ENCODE results near the gene ALK.

The ALK gene

GRCh38 chr2:29747786-29748470, 173.5 kb downstream of the ALK start:
- H3K4me3 ChIP-seq (ENCODE audit: low read depth, low read length), result no peak overlapping the region
- TF ChIP-seq, protein P1, sequence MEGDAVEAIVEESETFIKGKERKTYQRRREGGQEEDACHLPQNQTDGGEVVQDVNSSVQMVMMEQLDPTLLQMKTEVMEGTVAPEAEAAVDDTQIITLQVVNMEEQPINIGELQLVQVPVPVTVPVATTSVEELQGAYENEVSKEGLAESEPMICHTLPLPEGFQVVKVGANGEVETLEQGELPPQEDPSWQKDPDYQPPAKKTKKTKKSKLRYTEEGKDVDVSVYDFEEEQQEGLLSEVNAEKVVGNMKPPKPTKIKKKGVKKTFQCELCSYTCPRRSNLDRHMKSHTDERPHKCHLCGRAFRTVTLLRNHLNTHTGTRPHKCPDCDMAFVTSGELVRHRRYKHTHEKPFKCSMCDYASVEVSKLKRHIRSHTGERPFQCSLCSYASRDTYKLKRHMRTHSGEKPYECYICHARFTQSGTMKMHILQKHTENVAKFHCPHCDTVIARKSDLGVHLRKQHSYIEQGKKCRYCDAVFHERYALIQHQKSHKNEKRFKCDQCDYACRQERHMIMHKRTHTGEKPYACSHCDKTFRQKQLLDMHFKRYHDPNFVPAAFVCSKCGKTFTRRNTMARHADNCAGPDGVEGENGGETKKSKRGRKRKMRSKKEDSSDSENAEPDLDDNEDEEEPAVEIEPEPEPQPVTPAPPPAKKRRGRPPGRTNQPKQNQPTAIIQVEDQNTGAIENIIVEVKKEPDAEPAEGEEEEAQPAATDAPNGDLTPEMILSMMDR (IDR thresholded peaks at IDR 0.05; ENCODE audit: borderline replicate concordance, insufficient read depth, low read depth, low read length), result no peak

DNA sequence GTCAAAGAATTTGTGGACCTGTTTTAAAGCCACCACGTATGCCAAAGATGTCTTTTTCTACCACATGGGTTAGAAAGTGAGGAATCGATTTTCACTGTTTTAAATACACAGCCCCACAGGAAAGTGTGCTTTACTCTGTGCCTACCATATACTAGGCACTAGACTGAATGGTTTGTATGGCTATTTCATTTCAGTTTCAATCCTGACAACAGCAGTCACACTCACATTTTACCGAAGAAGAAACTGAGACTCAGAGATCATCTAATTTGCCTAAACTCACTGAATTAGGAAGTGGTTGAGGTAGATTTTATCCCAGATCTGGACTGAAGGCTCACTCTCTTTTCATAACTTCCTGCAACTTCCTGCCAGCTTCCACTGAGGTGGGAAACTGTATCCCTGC, 176.4 kb downstream of the ALK start:
- TF ChIP-seq, protein P1 (IDR thresholded peaks at IDR 0.05; ENCODE audit: borderline replicate concordance, insufficient read depth, low read depth, low read length), result no peak

DNA sequence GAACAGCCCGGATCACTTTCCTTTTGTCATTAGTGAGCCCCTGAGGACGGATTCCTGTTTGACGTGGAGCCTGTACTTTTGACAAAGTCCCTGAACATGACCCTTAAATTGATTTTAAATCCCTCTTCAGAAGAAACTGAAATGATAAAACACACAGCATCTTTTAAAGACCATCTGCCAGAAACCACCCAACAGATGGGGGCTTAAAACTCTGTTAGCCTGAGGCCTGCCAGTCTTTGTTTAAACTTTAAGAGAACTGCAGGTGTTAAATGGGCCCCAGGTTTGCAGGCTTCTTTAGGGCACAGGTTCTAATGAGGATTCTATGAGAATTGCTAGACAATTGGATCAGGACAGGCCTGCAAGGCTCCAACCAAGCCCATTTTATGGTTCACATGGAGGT, 177.9 kb downstream of the ALK start:
- TF ChIP-seq, protein P1 (IDR thresholded peaks at IDR 0.05; ENCODE audit: borderline replicate concordance, insufficient read depth, low read depth, low read length), result no peak
- H3K4me3 ChIP-seq (ENCODE audit: low read depth, low read length), result no peak overlapping the region

More for the DNA sequence above, 176.4 kb downstream of the ALK start:
- H3K4me3 ChIP-seq (ENCODE audit: low read depth, low read length), result no peak overlapping the region

GRCh38 chr2:29742656-29743055, 178.7 kb downstream of the ALK start:
- TF ChIP-seq, protein P1 (IDR thresholded peaks at IDR 0.05; ENCODE audit: borderline replicate concordance, insufficient read depth, low read depth, low read length), result no peak

DNA sequence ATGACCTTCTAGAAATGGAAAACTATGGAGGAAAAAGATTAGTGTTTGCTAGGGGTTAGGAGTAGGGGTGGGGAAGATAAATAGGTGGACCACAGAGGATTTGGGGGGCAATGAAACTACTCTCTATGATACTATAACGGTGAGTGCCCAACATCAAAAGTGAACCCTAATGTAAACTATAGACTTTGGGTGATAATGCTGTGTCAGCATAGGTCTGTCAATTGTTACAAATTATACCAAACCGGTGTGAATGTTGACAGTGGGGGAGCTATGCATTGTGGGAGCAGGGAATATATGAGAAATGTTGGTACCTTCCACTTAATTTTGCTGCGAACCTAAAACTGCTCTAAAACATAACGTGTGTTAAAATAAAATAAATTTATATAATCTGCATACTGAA, 180.3 kb downstream of the ALK start:
- H3K4me3 ChIP-seq (ENCODE audit: low read depth, low read length), result no peak overlapping the region
- TF ChIP-seq, protein P1 (IDR thresholded peaks at IDR 0.05; ENCODE audit: borderline replicate concordance, insufficient read depth, low read depth, low read length), result no peak

More at GRCh38 chr2:29742656-29743055, 178.7 kb downstream of the ALK start:
- H3K4me3 ChIP-seq (ENCODE audit: low read depth, low read length), result no peak overlapping the region

GRCh38 chr2:29733965-29734364, 187.4 kb downstream of the ALK start:
- TF ChIP-seq, protein P1 (IDR thresholded peaks at IDR 0.05; ENCODE audit: borderline replicate concordance, insufficient read depth, low read depth, low read length), result no peak
- H3K4me3 ChIP-seq (ENCODE audit: low read depth, low read length), result no peak overlapping the region

GRCh38 chr2:29733213-29733612, 188.2 kb downstream of the ALK start:
- TF ChIP-seq, protein P1 (IDR thresholded peaks at IDR 0.05; ENCODE audit: borderline replicate concordance, insufficient read depth, low read depth, low read length), result no peak
- no peak overlapping the region for H3K4me3 ChIP-seq (ENCODE audit: low read depth, low read length)
